HepG2 (cell line): ENCODE measurements around the gene KPNA3. TPM values are rescaled to one million over a fixed set of nuclear protein-coding genes. Genes with fewer than 3 reads are reported as not detected.

Experiments
- CREB1 ChIP-seq, 2 experiments: fragments of 450-650 bp in 1 of 2; IDR thresholded peaks; 2 replicates each; pipeline ENCODE4 v1.6.1; 2016 to 2017; ENCODE audit warnings: control low read depth in 1 of 2, mild to moderate bottlenecking in 1 of 2, missing compliant biosample characterization in 1 of 2, missing genetic modification characterization in 1 of 2
- FOXC1 ChIP-seq: sonication (generic); formaldehyde crosslinking; IDR thresholded peaks from 2 replicates; pipeline ENCODE4 v1.8.0; 2022; ENCODE audit warnings: mild to moderate bottlenecking, missing genetic modification reagents, borderline replicate concordance
- HOXA7 ChIP-seq: sonication (generic); formaldehyde crosslinking; IDR thresholded peaks from 2 replicates; pipeline ENCODE4 v1.8.1; 2022; ENCODE audit warnings: mild to moderate bottlenecking, missing genetic modification reagents, moderate library complexity
- HOXD1 ChIP-seq: sonication (generic); formaldehyde crosslinking; IDR thresholded peaks from 2 replicates; pipeline ENCODE4 v1.5.0; 2020; ENCODE audit warnings: missing genetic modification reagents
- JUND ChIP-seq: sonication (generic); formaldehyde crosslinking; IDR thresholded peaks from 2 replicates; pipeline ENCODE4 v1.8.0; 2022; ENCODE audit warnings: mild to moderate bottlenecking, missing genetic modification reagents
- MAFF ChIP-seq: IDR thresholded peaks from 2 replicates; pipeline ENCODE4 v1.6.1; 2011; ENCODE audit warnings: low read depth, low read length, improper control_type of control experiment
- MED13 ChIP-seq: sonication (generic); formaldehyde crosslinking; IDR thresholded peaks from 2 replicates; pipeline ENCODE4 v1.5.0; 2020; ENCODE audit warnings: missing genetic modification reagents
- PAWR ChIP-seq: sonication (generic); formaldehyde crosslinking; IDR thresholded peaks from 2 replicates; pipeline ENCODE4 v1.4.0; 2020; ENCODE audit warnings: missing genetic modification reagents, mild to moderate bottlenecking, borderline replicate concordance
- RFXAP ChIP-seq: sonication (generic); formaldehyde crosslinking; IDR thresholded peaks from 2 replicates; pipeline ENCODE4 v1.4.0; 2020; ENCODE audit warnings: missing genetic modification reagents, borderline replicate concordance
- SP1 ChIP-seq, 2 experiments: fragments of 450-650 bp in 1 of 2; sonication (generic) in 1 of 2; formaldehyde crosslinking in 1 of 2; IDR thresholded peaks; 2 replicates each; pipeline versions ENCODE4 v1.4.0 to v1.6.1; 2016 to 2020; ENCODE audit warnings: missing genetic modification reagents in 1 of 2
- SYNCRIP ChIP-seq: fragments of 200-400 bp; formaldehyde crosslinking; IDR thresholded peaks from 2 replicates; pipeline ENCODE4 v1.6.1; 2018; ENCODE audit warnings: mild to moderate bottlenecking, low read depth, low read length; ENCODE audit not compliant: insufficient read depth
- YEATS2 ChIP-seq: sonication (generic); formaldehyde crosslinking; IDR thresholded peaks from 2 replicates; pipeline ENCODE4 v1.4.0; 2020; ENCODE audit warnings: missing genetic modification reagents, borderline replicate concordance
- ZEB1 ChIP-seq: IDR thresholded peaks from 2 replicates; pipeline ENCODE4 v1.6.1; 2012; ENCODE audit warnings: mild to moderate bottlenecking, low read depth, inconsistent platforms; ENCODE audit not compliant: insufficient replicate concordance
- ZNF138 ChIP-seq: sonication (generic); formaldehyde crosslinking; IDR thresholded peaks from 2 replicates; pipeline ENCODE4 v1.5.0; 2020; ENCODE audit warnings: mild to moderate bottlenecking, low read depth, missing genetic modification reagents
- ZNF260 ChIP-seq: sonication (generic); formaldehyde crosslinking; IDR thresholded peaks from 2 replicates; pipeline ENCODE4 v1.4.0; 2020; ENCODE audit warnings: missing genetic modification reagents, low read depth, mild to moderate bottlenecking, borderline replicate concordance
- ZNF570 ChIP-seq: sonication (generic); formaldehyde crosslinking; IDR thresholded peaks from 2 replicates; pipeline ENCODE4 v1.4.0; 2020; ENCODE audit warnings: mild to moderate bottlenecking, missing genetic modification reagents, borderline replicate concordance
- ZNF607 ChIP-seq: sonication (generic); formaldehyde crosslinking; IDR thresholded peaks from 2 replicates; pipeline ENCODE4 v1.5.1; 2020; ENCODE audit warnings: missing genetic modification reagents, mild to moderate bottlenecking, borderline replicate concordance
- polyA plus RNA-seq, 8 experiments: library from polyadenylated mRNA; depleted of rRNA in 3 of 8; stranded (reverse) in 7 of 8; unstranded in 1 of 8; fragments of >200 nt; fragmentation: Illumina TruSeq in 4 of 8; extraction: Trizol in 4 of 8; gene quantifications; 2 replicates each; pipeline versions ENCODE4 v1.2.1 to v1.2.3, GENCODE V29; 2011 to 2016; ENCODE audit warnings: low read depth in 4 of 8, missing spikeins in 1 of 8, mixed read lengths in 1 of 8; ENCODE audit not compliant: insufficient read depth in 1 of 8
- total RNA-seq, 5 experiments: library from RNA; depleted of rRNA; stranded (reverse); fragments of >200 nt; fragmentation: Illumina TruSeq; extraction: Trizol; gene quantifications; 2 replicates each; pipeline ENCODE4 v1.2.3, GENCODE V29; 2016; ENCODE audit warnings: low read depth in 1 of 5
- TF ChIP-seq, protein P1 (sequence below): sonication (generic); formaldehyde crosslinking; IDR thresholded peaks from 2 replicates; pipeline ENCODE4 v1.4.0; 2020; ENCODE audit warnings: missing genetic modification reagents, borderline replicate concordance
- TF ChIP-seq, protein P2 (sequence below): sonication (generic); formaldehyde crosslinking; IDR thresholded peaks from 2 replicates; pipeline ENCODE4 v1.4.0; 2020; ENCODE audit warnings: missing genetic modification reagents
- TF ChIP-seq, protein P3 (sequence below): sonication (generic); formaldehyde crosslinking; IDR thresholded peaks from 2 replicates; pipeline ENCODE4 v1.4.0; 2020; ENCODE audit warnings: mild to moderate bottlenecking, missing genetic modification reagents

The KPNA3 gene
- total and polyA plus RNA-seq, 2 of the 13 experiments (the other 11 are each of a cell fraction or from before 2014, with no cell fraction given), result 13.0 to 28.9 TPM

DNA sequence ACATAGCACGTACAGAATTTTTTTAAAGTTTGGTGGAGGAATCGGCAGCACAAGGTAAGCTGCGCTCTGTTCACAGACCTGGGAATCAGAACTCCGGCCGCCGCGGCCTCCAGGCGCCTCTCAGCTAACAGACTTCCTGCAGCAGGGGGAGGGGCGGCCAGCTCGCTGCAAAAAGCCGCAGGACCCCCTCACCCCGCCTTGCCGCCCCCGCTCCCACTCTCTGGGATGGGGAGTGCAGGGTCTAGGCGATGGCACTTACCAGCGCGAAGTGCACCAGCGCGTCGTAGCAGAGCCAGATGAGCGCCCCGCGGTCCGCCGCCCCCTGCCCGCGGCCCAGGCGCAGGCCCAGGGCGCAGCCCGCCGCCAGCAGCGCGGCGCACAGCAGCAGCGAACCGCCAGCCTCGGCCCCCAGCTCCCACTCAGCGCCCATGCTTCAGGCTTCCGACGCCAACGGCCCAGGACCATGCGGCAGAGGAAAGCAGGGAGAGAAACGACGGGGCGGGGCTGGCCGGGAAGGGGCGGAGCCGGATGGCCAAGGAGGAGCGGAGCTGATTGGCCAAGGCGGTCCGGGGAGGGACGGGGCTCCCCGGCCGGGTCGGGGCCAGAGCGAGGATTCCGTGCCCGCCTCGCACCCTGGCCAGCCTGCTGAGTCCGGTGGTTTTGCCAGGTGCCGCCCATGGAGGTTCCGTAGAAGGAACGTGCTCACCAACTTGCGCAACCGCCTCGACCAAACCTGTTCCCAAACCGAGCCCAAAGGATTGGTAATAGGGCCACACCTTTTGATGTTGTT lies 101.3 kb downstream of the KPNA3 start, which contains the start of gene EBPL (continued):
- TF ChIP-seq, protein P1, sequence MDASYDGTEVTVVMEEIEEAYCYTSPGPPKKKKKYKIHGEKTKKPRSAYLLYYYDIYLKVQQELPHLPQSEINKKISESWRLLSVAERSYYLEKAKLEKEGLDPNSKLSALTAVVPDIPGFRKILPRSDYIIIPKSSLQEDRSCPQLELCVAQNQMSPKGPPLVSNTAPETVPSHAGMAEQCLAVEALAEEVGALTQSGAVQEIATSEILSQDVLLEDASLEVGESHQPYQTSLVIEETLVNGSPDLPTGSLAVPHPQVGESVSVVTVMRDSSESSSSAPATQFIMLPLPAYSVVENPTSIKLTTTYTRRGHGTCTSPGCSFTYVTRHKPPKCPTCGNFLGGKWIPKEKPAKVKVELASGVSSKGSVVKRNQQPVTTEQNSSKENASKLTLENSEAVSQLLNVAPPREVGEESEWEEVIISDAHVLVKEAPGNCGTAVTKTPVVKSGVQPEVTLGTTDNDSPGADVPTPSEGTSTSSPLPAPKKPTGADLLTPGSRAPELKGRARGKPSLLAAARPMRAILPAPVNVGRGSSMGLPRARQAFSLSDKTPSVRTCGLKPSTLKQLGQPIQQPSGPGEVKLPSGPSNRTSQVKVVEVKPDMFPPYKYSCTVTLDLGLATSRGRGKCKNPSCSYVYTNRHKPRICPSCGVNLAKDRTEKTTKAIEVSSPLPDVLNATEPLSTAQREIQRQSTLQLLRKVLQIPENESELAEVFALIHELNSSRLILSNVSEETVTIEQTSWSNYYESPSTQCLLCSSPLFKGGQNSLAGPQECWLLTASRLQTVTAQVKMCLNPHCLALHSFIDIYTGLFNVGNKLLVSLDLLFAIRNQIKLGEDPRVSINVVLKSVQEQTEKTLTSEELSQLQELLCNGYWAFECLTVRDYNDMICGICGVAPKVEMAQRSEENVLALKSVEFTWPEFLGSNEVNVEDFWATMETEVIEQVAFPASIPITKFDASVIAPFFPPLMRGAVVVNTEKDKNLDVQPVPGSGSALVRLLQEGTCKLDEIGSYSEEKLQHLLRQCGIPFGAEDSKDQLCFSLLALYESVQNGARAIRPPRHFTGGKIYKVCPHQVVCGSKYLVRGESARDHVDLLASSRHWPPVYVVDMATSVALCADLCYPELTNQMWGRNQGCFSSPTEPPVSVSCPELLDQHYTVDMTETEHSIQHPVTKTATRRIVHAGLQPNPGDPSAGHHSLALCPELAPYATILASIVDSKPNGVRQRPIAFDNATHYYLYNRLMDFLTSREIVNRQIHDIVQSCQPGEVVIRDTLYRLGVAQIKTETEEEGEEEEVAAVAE (CRISPR knock-in tag), result 0 out of 2 replicates have a peak, but pooled peaks have one; percentile 31
- peak; percentile 80 for TF ChIP-seq HOXD1 (CRISPR knock-in tag)
- TF ChIP-seq MAFF, result no peak; the same call in 1 of the 2 replicates
- TF ChIP-seq ZNF607 (CRISPR knock-in tag), result peak; percentile 94
- TF ChIP-seq, protein P2, sequence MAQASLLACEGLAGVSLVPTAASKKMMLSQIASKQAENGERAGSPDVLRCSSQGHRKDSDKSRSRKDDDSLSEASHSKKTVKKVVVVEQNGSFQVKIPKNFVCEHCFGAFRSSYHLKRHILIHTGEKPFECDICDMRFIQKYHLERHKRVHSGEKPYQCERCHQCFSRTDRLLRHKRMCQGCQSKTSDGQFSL (CRISPR knock-in tag), result peak; percentile 16; the same call in 1 of the 2 replicates
- TF ChIP-seq JUND, result 0 out of 2 replicates have a peak, but pooled peaks have one; percentile 51
- no peak for TF ChIP-seq PAWR (CRISPR knock-in tag)
- TF ChIP-seq SP1 (IDR thresholded peaks at IDR 0.05), result no peak
- TF ChIP-seq SP1 (CRISPR knock-in tag; IDR thresholded peaks at IDR 0.05), result peak; percentile 91
- TF ChIP-seq HOXA7, result no peak
- TF ChIP-seq ZEB1, result no peak
- no peak for TF ChIP-seq ZNF260 (CRISPR knock-in tag)
- TF ChIP-seq SYNCRIP, result no peak
- 0 out of 2 replicates have a peak, but pooled peaks have one; percentile 59 for TF ChIP-seq YEATS2 (CRISPR knock-in tag)
- no peak for TF ChIP-seq CREB1 (IDR thresholded peaks at IDR 0.05)
- no peak for TF ChIP-seq CREB1 (CRISPR knock-in tag; IDR thresholded peaks at IDR 0.05)
- TF ChIP-seq MED13 (CRISPR knock-in tag), result peak; percentile 52; the same call in 1 of the 2 replicates
- TF ChIP-seq, protein P3, sequence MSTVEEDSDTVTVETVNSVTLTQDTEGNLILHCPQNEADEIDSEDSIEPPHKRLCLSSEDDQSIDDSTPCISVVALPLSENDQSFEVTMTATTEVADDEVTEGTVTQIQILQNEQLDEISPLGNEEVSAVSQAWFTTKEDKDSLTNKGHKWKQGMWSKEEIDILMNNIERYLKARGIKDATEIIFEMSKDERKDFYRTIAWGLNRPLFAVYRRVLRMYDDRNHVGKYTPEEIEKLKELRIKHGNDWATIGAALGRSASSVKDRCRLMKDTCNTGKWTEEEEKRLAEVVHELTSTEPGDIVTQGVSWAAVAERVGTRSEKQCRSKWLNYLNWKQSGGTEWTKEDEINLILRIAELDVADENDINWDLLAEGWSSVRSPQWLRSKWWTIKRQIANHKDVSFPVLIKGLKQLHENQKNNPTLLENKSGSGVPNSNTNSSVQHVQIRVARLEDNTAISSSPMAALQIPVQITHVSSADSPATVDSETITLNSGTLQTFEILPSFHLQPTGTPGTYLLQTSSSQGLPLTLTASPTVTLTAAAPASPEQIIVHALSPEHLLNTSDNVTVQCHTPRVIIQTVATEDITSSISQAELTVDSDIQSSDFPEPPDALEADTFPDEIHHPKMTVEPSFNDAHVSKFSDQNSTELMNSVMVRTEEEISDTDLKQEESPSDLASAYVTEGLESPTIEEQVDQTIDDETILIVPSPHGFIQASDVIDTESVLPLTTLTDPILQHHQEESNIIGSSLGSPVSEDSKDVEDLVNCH (CRISPR knock-in tag), result no peak
- no peak; the same call in 1 of the 2 replicates for TF ChIP-seq ZNF570 (CRISPR knock-in tag)
- TF ChIP-seq FOXC1 (CRISPR knock-in tag), result peak; percentile 87; the same call in 1 of the 2 replicates
- peak; percentile 84; the same call in 1 of the 2 replicates for TF ChIP-seq RFXAP (CRISPR knock-in tag)
- no peak; the same call in 1 of the 2 replicates for TF ChIP-seq ZNF138 (CRISPR knock-in tag)
